HepG2 (cell line): ENCODE data around the gene CALML5. TPM values are rescaled to one million over a fixed set of nuclear protein-coding genes. Genes with fewer than 3 reads are reported as not detected.
A peak's percentile ranks its signal among the peaks of the same experiment; 100 is the strongest.

Source experiments
- ATAD3A ChIP-seq: sonication (generic); formaldehyde crosslinking; IDR thresholded peaks from 2 replicates; pipeline ENCODE4 v1.4.0; 2020; ENCODE audit warnings: missing genetic modification reagents
- EHMT2 ChIP-seq: fragments of 200-600 bp; sonication (generic); IDR thresholded peaks from 2 replicates; pipeline ENCODE4 v1.7.0; 2017; ENCODE audit warnings: antibody characterized with exemption, low read depth, low read length, borderline replicate concordance
- GZF1 ChIP-seq: sonication (generic); formaldehyde crosslinking; IDR thresholded peaks from 2 replicates; pipeline ENCODE4 v1.5.1; 2020; ENCODE audit warnings: mild to moderate bottlenecking, missing genetic modification reagents
- HNF4G ChIP-seq, 2 experiments: sonication (generic) in 1 of 2; formaldehyde crosslinking in 1 of 2; IDR thresholded peaks; 2 replicates each; pipeline versions ENCODE4 v1.4.0 to v1.6.1; 2011 to 2020; ENCODE audit warnings: borderline replicate concordance in 2 of 2, low read depth in 2 of 2, mild to moderate bottlenecking in 2 of 2, low read length in 1 of 2, missing genetic modification reagents in 1 of 2, moderate library complexity in 1 of 2
- HOXA5 ChIP-seq: sonication (generic); formaldehyde crosslinking; IDR thresholded peaks from 2 replicates; pipeline ENCODE4 v1.4.0; 2020; ENCODE audit warnings: missing genetic modification reagents
- HOXD1 ChIP-seq: sonication (generic); formaldehyde crosslinking; IDR thresholded peaks from 2 replicates; pipeline ENCODE4 v1.5.0; 2020; ENCODE audit warnings: missing genetic modification reagents
- LRRFIP1 ChIP-seq: sonication (generic); formaldehyde crosslinking; conservative IDR thresholded peaks from 2 replicates; pipeline ENCODE4 v1.4.0; 2020; ENCODE audit warnings: missing genetic modification reagents
- MAFG ChIP-seq: sonication (generic); formaldehyde crosslinking; IDR thresholded peaks from 2 replicates; pipeline ENCODE4 v1.5.1; 2020; ENCODE audit warnings: mild to moderate bottlenecking, missing genetic modification reagents
- MIXL1 ChIP-seq: IDR thresholded peaks from 2 replicates; pipeline ENCODE4 v1.6.1; 2016
- PAWR ChIP-seq: sonication (generic); formaldehyde crosslinking; IDR thresholded peaks from 2 replicates; pipeline ENCODE4 v1.4.0; 2020; ENCODE audit warnings: missing genetic modification reagents, mild to moderate bottlenecking, borderline replicate concordance
- PHF21A ChIP-seq: sonication (generic); formaldehyde crosslinking; IDR thresholded peaks from 2 replicates; pipeline ENCODE4 v1.5.0; 2020; ENCODE audit warnings: mild to moderate bottlenecking, missing genetic modification reagents
- RXRB ChIP-seq: IDR thresholded peaks from 2 replicates; pipeline ENCODE4 v1.6.1; 2016; ENCODE audit warnings: borderline replicate concordance, missing genetic modification reagents, missing compliant biosample characterization
- SALL1 ChIP-seq: sonication (generic); formaldehyde crosslinking; IDR thresholded peaks from 2 replicates; pipeline ENCODE4 v1.8.0; 2022; ENCODE audit warnings: mild to moderate bottlenecking, missing genetic modification reagents
- TBP ChIP-seq: sonication (generic); formaldehyde crosslinking; IDR thresholded peaks from 2 replicates; pipeline ENCODE4 v1.5.0; 2020; ENCODE audit warnings: missing genetic modification reagents
- TOPORS ChIP-seq: sonication (generic); formaldehyde crosslinking; IDR thresholded peaks from 2 replicates; pipeline ENCODE4 v1.8.0; 2023; ENCODE audit warnings: mild to moderate bottlenecking, missing genetic modification reagents
- YEATS4 ChIP-seq: sonication (generic); formaldehyde crosslinking; IDR thresholded peaks from 2 replicates; pipeline ENCODE4 v1.4.0; 2020; ENCODE audit warnings: missing genetic modification reagents, borderline replicate concordance
- ZEB1 ChIP-seq: IDR thresholded peaks from 2 replicates; pipeline ENCODE4 v1.6.1; 2012; ENCODE audit warnings: mild to moderate bottlenecking, low read depth, inconsistent platforms; ENCODE audit not compliant: insufficient replicate concordance
- ZFP1 ChIP-seq: IDR thresholded peaks from 2 replicates; pipeline ENCODE4 v1.6.1; 2016
- ZFP36 ChIP-seq: fragments of 150-350 bp; IDR thresholded peaks from 2 replicates; pipeline ENCODE4 v1.6.1; 2018; ENCODE audit warnings: borderline replicate concordance, low read length, low read depth; ENCODE audit not compliant: partially characterized antibody
- ZNF136 ChIP-seq: sonication (generic); formaldehyde crosslinking; IDR thresholded peaks from 2 replicates; pipeline ENCODE4 v1.8.1; 2022; ENCODE audit warnings: low read depth, mild to moderate bottlenecking, moderate library complexity, missing genetic modification reagents
- ZNF317 ChIP-seq: sonication (generic); formaldehyde crosslinking; IDR thresholded peaks from 2 replicates; pipeline ENCODE4 v1.5.0; 2020; ENCODE audit warnings: mild to moderate bottlenecking, missing genetic modification reagents
- ZNF350 ChIP-seq: sonication (generic); formaldehyde crosslinking; IDR thresholded peaks from 2 replicates; pipeline ENCODE4 v1.4.0; 2020; ENCODE audit warnings: mild to moderate bottlenecking, low read depth, missing genetic modification reagents, borderline replicate concordance
- ZNF510 ChIP-seq: sonication (generic); formaldehyde crosslinking; IDR thresholded peaks from 2 replicates; pipeline ENCODE4 v1.4.0; 2020; ENCODE audit warnings: low read depth, mild to moderate bottlenecking, missing genetic modification reagents
- ZNF557 ChIP-seq: sonication (generic); formaldehyde crosslinking; IDR thresholded peaks from 2 replicates; pipeline ENCODE4 v1.4.0; 2020; ENCODE audit warnings: missing genetic modification reagents
- ZNF572 ChIP-seq: sonication (generic); formaldehyde crosslinking; IDR thresholded peaks from 2 replicates; pipeline ENCODE4 v1.5.1; 2020; ENCODE audit warnings: mild to moderate bottlenecking, missing genetic modification reagents
- ZNF660 ChIP-seq: sonication (generic); formaldehyde crosslinking; IDR thresholded peaks from 2 replicates; pipeline ENCODE4 v1.5.1; 2020; ENCODE audit warnings: mild to moderate bottlenecking, low read depth, missing genetic modification reagents, borderline replicate concordance
- ZNF704 ChIP-seq: sonication (generic); formaldehyde crosslinking; IDR thresholded peaks from 2 replicates; pipeline ENCODE4 v1.8.1; 2023; ENCODE audit warnings: mild to moderate bottlenecking, inconsistent platforms, moderate library complexity, missing genetic modification reagents, borderline replicate concordance
- ZNF749 ChIP-seq: sonication (generic); formaldehyde crosslinking; IDR thresholded peaks from 2 replicates; pipeline ENCODE4 v1.8.0; 2022; ENCODE audit warnings: mild to moderate bottlenecking, missing genetic modification reagents, moderate library complexity, borderline replicate concordance
- ZNF772 ChIP-seq: sonication (generic); formaldehyde crosslinking; IDR thresholded peaks from 2 replicates; pipeline ENCODE4 v1.5.0; 2020; ENCODE audit warnings: mild to moderate bottlenecking, missing genetic modification reagents
- ZNF850 ChIP-seq: sonication (generic); formaldehyde crosslinking; conservative IDR thresholded peaks from 2 replicates; pipeline ENCODE4 v1.9.0; 2021; ENCODE audit warnings: mild to moderate bottlenecking, missing genetic modification reagents
- ZSCAN22 ChIP-seq: sonication (generic); formaldehyde crosslinking; IDR thresholded peaks from 2 replicates; pipeline ENCODE4 v1.4.0; 2020; ENCODE audit warnings: mild to moderate bottlenecking, missing genetic modification reagents
- polyA plus RNA-seq, 8 experiments: library from polyadenylated mRNA; depleted of rRNA in 3 of 8; stranded (reverse) in 7 of 8; unstranded in 1 of 8; fragments of >200 nt; fragmentation: Illumina TruSeq in 4 of 8; extraction: Trizol in 4 of 8; gene quantifications; 2 replicates each; pipeline versions ENCODE4 v1.2.1 to v1.2.3, GENCODE V29; 2011 to 2016; ENCODE audit warnings: low read depth in 4 of 8, missing spikeins in 1 of 8, mixed read lengths in 1 of 8; ENCODE audit not compliant: insufficient read depth in 1 of 8
- total RNA-seq, 5 experiments: library from RNA; depleted of rRNA; stranded (reverse); fragments of >200 nt; fragmentation: Illumina TruSeq; extraction: Trizol; gene quantifications; 2 replicates each; pipeline ENCODE4 v1.2.3, GENCODE V29; 2016; ENCODE audit warnings: low read depth in 1 of 5

Gene CALML5
- total and polyA plus RNA-seq, 2 of the 13 experiments (the other 11 are each of a cell fraction or from before 2014, with no cell fraction given): not detected

DNA sequence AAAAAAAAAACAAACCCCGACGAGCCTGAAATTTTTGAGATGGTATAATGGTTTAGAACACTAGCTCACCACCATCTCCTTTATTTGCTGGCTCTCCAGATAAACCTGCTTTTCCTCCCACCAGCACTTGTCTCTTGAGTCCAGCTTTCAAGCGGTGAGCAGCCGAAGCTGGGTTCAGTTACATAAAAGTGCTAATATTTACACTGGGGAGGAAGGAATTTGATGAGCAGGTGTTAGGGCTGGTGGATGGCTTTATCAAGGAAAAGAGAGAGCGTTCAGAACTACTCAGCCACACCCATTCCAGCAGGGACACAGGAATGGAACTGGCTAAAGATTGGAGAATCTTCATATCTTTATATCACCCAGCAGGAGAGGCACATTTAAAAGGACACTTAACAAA lies 18.8 kb upstream of the CALML5 start (continued):
- TF ChIP-seq LRRFIP1: no peak
- TF ChIP-seq PAWR: no peak
- TF ChIP-seq ZFP36: no peak
- no peak for TF ChIP-seq GZF1
- no peak for TF ChIP-seq TOPORS (CRISPR knock-in tag)
- no peak for TF ChIP-seq HNF4G (IDR thresholded peaks at IDR 0.05; ENCODE audit: borderline replicate concordance, low read depth, low read length)
- TF ChIP-seq HNF4G (CRISPR knock-in tag; IDR thresholded peaks at IDR 0.05; ENCODE audit: borderline replicate concordance, low read depth): peak; percentile 34; the same call in 1 of the 2 replicates
- TF ChIP-seq ZNF850 (CRISPR knock-in tag): no peak
- TF ChIP-seq PHF21A (CRISPR knock-in tag): 0 out of 2 replicates have a peak, but pooled peaks have one; percentile 40
- TF ChIP-seq ZNF749: no peak
- peak; percentile 31 for TF ChIP-seq ZEB1
- no peak for TF ChIP-seq ZNF572
- TF ChIP-seq ZSCAN22 (CRISPR knock-in tag): no peak
- no peak for TF ChIP-seq TBP (CRISPR knock-in tag)
- peak; percentile 60; the same call in 1 of the 2 replicates for TF ChIP-seq MIXL1 (CRISPR knock-in tag)
- TF ChIP-seq ZNF136 (CRISPR knock-in tag): no peak
- peak; percentile 52 for TF ChIP-seq SALL1 (CRISPR knock-in tag)
- TF ChIP-seq ZNF557 (CRISPR knock-in tag): no peak
- no peak for TF ChIP-seq ZNF772 (CRISPR knock-in tag)
- TF ChIP-seq MAFG: no peak
- TF ChIP-seq ZNF350 (CRISPR knock-in tag): no peak
- TF ChIP-seq ZNF704: no peak
- no peak for TF ChIP-seq ZNF317
- TF ChIP-seq ZNF510 (CRISPR knock-in tag): no peak
- no peak for TF ChIP-seq YEATS4
- no peak for TF ChIP-seq ZFP1 (CRISPR knock-in tag)
- no peak for TF ChIP-seq ATAD3A
- TF ChIP-seq RXRB (CRISPR knock-in tag): peak; percentile 65; the same call in 1 of the 2 replicates
- no peak for TF ChIP-seq EHMT2
- no peak for TF ChIP-seq HOXD1
- TF ChIP-seq ZNF660 (CRISPR knock-in tag): no peak
- TF ChIP-seq HOXA5 (CRISPR knock-in tag): no peak
